Activated CD4-positive, alpha-beta T cell treated with anti-CD3 and anti-CD28 coated beads, Interleukin-2, amount 50 U/mL, for 24 hours (primary cell): ENCODE results near the gene MYBPC2.
"Not testable (repeated sequence)": the region's sequence is repeated elsewhere in the genome, so short reads cannot be mapped to it uniquely, and the experiment has no call there.

Experiments used
- DNase-seq, 2 donors: peaks; one replicate each; pipeline ENCODE4 v3.0.0-alpha.2; 2020; ENCODE audit warnings: low read depth in 1 of 2, low spot score in 1 of 2

MYBPC2 gene

DNA sequence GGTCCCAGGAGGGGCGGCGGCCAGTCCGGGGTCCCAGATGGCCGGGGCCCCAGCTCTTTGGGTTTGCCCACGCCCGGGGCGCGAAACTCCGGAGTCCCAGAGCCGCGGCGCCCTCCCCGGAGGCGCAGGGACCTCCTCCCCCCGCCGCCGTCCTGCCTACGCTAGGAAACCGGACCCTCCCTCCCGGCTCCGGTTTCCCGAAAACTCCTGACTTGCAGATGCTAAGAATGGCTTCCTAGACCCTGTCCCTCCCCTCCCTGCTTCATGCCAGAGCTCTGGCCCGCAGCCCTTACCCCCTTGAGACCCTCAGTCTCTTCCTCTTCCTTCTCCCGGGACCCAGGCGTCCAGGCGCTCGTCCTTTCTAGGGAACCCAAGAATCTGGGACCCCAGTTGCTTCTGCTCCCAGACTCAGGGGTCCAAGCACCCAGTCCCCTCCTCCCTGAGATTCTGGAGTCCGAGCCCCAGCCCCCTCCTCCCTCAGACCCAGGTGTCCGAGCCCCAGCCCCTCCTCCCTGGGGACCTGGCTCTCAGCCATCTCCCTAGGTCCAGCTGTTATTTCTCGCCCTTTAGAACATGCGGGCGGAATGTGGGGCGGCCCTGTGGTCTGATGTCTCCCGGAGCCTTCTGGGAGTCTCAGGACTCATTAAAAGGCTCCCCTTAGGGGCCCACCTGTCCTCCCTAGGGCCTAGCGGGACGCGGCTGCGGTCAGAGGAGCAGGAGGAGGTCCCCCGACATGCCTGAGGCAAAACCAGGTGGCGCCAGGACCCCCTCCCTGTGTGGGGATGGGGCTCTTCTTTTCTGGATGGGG lies at the start of gene MYBPC2:
Gene MYBPC2 (plus strand): TSS at position 672 of the 808 bp plus-strand sequence. CDS start 62 bp downstream, at position 734.
- no peak for DNase-seq

DNA sequence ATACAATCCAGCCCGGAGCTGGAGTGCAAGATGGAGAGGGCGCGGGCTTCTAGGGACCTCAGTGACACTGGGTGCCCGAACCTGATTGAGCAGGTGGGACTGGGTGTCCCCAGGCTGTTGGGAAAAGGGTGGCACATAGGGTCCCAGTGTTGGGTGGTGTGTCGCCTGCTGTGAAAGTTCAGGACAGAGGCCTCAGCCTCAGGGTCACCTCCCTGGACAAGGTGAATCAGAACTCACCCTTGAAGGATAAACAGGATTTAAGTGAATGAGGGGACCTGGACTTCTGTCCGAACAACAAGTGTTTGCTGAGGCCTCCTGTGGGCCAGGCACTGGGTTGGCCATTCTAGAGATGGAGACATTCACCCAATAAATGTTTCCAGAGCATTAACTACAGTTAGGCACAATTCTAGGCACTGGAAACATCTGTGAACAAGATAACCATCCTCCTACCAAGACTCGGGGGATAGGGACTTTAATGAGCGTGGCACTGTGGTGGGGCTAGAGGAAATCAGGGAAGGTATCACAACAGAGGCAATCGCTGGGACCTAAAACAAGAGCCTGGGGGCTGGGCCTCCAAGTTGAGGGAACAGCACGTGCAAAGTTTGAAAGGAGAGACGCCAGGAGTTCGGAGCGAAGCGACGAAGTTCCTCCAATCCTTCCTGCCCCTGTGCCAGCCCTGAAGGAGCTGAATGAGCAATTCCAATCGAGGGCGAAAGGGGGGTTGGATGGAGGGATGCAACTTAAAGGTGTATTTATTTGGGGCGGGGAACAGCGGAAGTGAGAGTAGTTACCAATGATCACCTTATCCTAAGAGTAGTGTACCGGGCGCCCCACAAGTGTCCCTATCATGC lies 49.5 kb upstream of the MYBPC2 start:
- no peak for DNase-seq

DNA sequence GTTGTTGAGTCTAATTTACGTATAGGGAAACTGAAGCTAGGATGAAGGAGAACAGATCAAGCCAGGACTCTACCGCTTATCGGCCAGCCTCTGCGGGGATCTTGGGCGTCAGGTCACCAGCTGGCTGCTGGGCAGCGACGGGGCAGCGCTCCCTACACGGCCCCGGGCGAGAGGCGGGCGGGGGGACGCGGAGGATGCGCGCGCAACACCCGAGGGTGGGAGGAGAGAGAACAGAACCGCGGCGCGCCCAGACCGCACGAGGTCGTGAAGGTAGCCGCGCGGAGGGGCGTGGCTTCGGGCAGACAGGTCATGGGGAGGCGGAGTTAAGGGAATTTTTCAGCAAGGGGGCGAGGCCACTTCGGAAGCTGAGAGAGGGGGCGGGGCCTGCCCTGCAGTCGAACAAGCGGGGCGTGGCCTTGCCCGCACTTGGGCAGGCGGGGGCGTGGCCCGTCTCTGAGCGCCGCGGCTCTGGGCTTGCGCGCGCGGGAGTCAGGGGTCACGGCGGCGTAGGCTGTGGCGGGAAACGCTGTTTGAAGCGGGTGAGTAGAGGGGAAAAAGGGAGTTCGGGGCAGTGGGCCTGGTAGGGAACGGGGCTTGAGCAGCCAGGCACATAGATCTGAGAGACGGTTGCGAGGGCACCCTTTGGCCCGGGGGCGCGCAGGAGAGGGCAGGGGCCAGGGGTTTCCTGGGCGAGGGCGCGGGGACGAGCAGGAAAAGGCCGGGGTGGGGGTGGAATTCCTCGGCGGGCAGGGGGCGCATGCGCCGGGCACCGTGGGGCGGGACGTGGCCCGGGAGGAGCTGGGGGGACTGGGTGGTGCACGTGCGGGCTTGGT lies 48.6 kb upstream of the MYBPC2 start, which contains the start of gene POLD1:
Gene POLD1 (plus strand): TSS at position 496 of the 833 bp plus-strand sequence. CDS start 14,505 bp downstream, outside the sequence.
- peak; percentile 95 to 98 for DNase-seq

DNA sequence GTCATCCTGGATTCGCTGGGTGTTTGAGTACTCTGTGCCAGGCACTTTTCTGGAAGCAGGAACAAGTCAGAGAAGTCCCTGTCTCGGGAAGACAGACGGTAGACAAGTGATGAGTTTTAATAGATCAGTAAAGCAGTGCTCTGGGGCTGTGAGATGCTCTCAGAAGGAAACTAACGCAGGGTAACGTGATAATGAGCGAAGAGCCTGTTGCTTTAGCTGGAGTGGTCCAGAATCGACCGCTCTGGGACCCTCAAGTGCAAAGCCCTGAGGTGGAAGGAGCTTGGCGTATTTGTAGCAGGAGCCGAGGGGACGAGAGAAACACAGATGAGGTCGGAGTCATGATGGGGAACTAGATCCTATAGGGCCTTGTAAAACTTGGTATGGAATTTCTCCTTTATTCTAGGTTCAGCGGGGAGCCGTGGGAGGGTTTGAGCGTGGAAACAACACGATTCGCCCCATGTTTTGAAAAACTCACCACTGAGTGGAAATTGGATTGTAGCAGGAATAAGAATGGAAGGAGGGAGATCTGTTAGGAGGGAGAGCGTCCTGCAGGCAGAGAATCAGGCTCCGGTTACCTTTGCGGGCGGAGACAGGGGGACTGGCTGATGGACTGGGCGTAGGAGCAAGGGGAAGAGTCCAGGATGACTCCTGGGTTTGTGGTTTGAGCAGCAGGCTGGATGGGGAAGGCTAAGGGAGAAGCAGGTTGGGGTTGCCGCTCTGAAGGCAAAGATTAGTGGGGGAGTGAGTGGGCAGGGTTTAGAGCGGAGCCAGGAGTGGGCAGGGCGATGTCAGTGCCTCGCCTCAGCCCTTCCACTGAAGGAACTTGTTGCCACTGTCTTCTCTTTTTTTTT lies 47.8 kb upstream of the MYBPC2 start:
- no peak for DNase-seq

DNA sequence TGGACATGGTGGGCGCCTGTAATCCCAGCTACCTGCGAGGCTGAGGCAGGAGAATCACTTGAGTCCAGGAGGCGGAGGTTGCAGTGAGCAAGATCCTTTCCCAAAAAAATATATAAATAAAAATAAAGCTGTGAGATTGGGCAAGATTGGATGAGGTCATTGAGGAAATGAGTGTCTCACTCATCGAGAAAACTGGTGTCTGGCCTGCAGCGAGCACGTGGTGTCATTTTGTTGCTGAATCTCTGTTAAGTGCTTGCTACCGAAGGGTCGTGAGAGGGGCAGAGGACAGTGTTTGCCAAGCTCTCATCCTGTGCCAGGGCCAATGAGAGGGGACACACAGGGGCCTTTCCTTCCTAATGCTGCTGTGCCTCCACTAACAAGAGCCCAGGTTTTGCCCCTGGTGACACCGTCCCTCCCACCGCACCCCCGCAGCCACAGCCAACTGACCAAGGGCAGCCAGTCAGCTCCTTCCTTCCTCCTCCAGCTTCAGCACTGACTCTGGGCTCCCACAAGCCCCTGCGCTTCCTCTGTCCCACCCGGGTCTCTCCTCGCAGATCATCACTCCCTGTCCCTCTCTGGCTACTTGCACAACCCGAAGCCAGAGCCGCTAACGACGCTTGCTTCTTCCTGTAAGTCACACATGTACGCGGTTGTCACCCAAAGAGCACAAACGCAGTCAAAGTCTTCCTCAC lies 45.4 kb upstream of the MYBPC2 start:
- no peak for DNase-seq

DNA sequence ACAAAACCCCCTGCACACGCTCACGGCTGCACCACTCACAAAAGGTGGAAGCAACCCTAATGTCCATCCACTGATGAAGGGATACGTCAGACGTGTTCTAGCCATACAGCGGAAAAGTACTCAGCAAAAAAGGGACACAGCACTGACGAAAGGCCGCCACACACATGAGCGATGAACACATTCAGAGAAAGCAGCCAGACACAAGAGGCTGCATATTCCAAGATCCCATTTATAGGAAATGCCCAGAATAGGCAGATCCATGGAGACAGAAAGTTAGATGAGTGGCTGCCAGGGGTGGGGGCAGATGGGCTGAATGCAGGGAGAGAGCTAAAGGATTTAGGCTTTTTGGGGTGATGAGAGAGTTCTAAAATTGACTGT lies 44.8 kb upstream of the MYBPC2 start:
- no peak for DNase-seq

DNA sequence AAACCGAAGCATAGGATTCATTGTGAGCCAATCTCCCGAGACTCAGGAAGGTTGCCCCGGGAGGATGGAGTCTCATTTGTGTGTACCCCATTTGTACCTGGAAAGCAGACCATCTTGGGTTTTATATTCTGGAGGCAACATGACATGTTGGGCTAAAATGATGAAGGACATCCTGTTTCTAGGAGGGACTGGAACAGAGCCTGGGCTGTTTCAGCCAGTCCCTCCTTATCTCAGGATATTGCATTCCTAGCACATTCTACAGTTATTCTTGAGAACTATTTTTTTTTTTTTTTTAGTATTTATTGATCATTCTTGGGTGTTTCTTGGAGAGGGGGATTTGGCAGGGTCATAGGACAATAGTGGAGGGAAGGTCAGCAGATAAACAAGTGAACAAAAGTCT lies 42.4 kb upstream of the MYBPC2 start:
- not testable (repeated sequence) for DNase-seq

DNA sequence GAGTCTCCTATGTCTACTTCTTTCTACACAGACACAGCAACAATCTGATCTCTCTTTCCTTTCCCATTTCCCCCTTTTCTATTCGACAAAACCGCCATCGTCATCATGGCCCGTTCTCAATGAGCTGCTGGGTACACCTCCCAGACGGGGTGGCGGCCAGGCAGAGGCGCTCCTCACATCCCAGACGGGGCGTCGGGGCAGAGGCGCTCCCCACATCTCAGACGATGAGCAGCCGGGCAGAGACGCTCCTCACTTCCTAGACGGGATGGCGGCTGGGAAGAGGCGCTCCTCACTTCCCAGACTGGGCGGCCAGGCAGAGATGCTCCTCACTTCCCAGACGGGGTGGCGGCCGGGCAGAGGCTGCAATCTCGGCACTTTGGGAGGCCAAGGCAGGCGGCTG lies 41.7 kb upstream of the MYBPC2 start:
- not testable (repeated sequence) for DNase-seq

DNA sequence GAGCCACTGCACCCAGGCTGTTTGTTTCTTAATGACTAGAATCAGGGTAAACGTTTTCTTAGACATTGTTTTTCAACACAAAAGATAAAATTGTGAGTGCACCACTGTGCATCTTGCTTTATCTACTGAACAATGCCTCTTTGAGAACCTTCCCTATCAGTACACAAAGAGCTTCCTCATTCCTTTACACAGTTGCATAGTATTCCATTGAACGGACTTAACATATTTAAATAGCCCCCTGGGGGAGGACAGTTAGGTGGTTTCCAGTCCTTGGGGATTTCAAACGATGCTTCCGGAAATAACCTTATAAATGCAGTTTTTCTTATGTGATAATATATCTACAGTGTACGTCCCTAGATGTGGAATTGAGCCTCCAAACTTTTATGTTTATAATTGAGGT lies 39.9 kb upstream of the MYBPC2 start:
- DNase-seq, result no peak

DNA sequence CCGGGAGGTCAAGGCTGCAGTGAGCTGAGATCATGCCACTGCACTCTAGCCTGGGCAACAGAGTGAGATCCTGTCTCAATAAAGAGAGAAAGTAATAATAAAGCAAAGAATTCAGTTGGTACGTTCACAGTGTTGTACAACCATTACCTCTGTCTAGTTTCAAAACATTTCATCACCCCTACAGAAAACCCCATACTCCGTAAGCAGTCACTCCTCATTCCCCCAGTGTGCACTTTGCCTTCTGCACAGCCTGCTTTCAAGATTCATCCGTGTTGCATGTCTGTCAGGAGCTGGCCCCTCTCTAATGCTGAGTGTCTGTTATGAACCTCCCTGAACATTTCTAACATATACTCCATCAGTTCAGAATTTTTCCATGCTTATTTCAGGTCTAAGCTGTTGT lies 39.1 kb upstream of the MYBPC2 start:
- DNase-seq, result no peak

DNA sequence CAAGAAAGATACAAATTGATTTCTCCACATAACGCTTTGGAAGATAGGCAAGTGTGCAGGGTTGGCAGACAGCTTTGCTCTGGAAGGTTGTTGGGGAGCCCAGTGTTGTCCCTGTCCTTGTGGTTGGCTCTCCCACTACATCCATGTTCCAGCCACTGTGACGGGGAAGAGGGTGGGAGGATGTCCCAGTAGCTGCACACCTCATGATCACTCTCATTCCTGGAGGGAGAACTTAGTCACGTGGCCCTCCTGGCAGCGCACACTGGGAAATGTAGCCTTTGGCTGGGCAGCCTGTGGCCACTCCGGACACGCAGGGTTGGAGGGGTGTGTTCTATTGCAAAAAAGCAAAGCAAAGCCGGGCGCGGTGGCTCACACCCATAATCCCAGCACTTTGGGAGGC lies 38.7 kb upstream of the MYBPC2 start:
- no peak for DNase-seq

DNA sequence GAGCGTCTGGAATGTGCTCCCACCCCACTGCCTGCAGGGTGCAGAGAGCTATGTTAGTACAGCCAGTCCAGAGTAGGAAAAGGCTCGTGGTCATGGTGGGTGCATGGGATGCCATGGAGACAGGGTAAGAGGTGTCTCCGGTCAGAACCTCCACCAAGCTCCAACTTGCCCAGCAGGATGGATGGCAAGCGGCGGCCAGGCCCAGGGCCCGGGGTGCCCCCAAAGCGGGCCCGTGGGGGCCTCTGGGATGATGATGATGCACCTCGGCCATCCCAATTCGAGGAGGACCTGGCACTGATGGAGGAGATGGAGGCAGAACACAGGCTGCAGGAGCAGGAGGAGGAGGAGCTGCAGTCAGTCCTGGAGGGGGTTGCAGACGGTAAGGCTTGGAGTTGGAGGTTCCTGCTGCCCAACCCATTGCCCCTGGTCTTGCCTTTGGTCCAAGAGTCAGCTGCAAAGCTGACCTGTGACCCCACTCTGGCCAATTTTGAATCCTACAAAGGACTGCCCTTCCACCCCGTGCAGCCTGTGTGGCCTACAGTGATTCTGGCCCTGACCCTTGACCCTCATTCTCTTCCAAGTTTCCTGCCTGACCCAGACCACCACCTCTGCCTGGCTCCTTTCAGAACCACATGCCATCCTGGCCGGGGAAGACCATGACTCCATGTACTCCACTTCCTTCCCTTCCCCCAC lies 33.9 kb upstream of the MYBPC2 start:
- DNase-seq, result no peak

DNA sequence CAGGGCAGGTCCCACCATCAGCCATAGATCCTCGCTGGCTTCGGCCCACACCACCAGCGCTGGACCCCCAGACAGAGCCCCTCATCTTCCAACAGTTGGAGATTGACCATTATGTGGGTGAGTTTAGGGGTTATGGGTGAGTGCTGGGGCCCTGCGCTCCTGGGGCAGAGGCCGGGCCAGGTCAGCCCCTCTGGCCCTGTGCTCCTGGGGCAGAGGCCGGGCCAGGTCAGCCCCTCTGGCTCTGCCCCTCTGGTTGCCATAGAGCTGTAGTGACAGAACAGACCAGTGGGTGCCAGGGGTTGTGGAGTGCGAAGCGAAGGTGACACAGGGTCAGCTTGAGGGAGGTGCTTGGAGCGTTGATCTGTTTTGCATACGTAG lies 33.3 kb upstream of the MYBPC2 start:
- DNase-seq, result no peak

DNA sequence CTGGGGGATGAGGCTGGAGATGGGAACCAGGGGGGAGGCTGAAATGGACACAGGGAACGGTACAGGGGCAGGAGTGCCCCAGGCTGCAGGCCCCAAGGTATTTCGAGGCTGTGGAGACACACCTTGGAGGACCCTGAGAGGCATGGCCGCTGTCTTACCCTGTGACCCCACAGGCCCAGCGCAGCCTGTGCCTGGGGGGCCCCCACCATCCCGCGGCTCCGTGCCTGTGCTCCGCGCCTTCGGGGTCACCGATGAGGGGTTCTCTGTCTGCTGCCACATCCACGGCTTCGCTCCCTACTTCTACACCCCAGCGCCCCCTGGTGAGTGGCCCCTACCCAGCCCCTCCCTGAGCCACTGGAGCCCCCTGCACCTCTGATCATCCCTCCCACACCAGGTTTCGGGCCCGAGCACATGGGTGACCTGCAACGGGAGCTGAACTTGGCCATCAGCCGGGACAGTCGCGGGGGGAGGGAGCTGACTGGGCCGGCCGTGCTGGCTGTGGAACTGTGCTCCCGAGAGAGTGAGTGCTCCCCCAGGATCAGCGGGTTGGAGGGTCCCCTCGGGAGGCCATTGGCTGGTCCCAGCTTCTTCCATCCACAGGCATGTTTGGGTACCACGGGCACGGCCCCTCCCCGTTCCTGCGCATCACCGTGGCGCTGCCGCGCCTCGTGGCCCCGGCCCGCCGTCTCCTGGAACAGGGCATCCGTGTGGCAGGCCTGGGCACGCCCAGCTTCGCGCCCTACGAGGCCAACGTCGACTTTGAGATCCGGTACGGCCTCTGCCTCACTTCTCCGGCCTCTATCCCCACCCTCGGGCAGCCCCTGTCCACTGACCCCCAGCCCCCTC lies 30.9 kb upstream of the MYBPC2 start:
- no peak for DNase-seq

DNA sequence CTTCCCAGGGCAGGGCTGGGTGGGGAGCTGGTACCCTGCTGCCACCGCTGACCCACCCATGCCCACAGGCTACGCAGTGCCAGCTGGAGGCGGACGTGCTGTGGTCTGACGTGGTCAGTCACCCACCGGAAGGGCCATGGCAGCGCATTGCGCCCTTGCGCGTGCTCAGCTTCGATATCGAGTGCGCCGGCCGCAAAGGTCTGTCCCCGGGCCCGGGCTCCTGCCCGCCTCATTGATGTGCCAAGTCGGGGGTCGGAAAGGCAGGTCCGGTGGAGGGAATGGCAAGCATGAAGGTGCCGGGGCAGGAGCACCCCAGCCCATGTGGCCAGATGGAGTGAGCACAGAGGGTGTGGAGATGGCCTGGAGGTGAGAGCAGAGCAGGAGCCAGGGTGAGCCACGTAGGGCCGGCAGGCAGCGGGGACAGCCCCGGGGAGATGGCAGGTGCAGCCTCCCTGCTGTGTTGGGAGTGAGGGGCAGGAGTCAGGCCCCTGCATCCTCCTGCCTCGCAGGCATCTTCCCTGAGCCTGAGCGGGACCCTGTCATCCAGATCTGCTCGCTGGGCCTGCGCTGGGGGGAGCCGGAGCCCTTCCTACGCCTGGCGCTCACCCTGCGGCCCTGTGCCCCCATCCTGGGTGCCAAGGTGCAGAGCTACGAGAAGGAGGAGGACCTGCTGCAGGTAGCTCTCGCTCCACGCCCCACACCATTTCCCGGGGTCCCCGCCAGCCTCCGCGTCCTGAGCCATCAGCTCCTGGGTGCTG lies 30.0 kb upstream of the MYBPC2 start:
- no peak for DNase-seq

DNA sequence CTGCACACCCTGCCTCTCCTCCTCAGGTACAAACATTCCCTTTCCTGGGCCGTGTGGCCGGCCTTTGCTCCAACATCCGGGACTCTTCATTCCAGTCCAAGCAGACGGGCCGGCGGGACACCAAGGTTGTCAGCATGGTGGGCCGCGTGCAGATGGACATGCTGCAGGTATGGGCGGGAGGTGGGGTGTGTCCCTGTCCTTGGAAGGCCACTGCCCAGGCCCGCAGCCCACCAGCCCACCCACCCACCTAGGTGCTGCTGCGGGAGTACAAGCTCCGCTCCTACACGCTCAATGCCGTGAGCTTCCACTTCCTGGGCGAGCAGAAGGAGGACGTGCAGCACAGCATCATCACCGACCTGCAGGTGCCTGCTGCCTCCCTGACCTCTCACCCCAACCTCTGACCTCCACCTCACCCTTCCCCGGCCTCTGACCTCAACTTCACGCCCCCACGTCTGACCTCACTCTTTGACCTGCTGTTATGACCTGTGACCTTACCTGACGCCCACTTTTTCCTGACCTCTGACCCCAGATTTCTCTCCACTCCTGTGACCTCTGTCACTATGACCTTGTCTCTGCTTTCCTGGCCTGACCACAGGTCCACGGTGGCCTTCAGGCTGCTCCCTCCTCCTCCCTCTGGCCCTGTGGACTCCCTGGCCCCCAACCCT lies 26.4 kb upstream of the MYBPC2 start:
- no peak for DNase-seq

DNA sequence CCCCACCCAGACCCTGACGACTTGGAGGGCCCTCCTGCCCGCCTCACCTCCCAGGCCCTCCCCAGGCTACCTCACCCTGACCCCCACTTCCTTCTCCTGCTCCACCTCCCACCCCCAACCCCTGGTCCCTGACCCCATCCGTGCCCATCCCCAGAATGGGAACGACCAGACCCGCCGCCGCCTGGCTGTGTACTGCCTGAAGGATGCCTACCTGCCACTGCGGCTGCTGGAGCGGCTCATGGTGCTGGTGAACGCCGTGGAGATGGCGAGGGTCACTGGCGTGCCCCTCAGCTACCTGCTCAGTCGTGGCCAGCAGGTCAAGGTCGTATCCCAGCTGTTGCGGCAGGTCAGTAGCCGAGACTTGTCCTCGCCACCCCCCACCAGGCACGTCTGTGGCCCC lies 25.9 kb upstream of the MYBPC2 start:
- DNase-seq, result no peak
